ENCODE results near the gene IL1RAPL2. TPM values are rescaled to one million over a fixed set of nuclear protein-coding genes. Genes with fewer than 3 reads are reported as not detected.

IL1RAPL2 gene
- total RNA-seq, 1 experiment from 2014 or later: 1.6 TPM

DNA sequence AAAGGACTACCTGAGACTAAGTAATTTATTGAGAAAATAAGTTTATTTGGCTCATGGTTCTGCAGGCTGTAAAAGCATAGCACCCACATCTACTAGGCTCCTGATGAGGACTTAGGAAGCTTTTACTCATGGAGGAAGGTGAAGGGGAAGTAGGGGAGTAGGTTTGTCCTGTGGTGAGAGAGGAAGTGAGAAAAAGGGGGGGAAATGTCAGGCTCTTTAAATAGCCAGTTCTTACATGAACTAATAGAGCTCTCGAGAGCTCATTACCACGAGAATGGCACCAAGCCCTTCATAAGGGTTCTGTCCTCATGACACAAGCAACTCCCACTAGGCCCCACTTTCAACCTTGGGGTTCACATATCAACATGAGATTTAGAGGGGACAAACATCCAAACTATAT is 1130.9 kb downstream of the IL1RAPL2 start:
- Histone ChIP-seq H3K27me3 (ENCODE audit: insufficient read depth, low read depth) (no peaks in the 10 kb centered on the region), H3K36me3 (ENCODE audit: low read depth) (no peaks in the 10 kb centered on the region), H3K79me2 (ENCODE audit: low read depth) (no peaks in the 10 kb centered on the region), H3K4me1 (replicated peaks; ENCODE audit: insufficient read depth) (peaks cover 53% of the 10 kb centered on the region), H3K4me2 (no peak overlapping the region), H4K20me1 (ENCODE audit: insufficient read depth) (no peaks in the 10 kb centered on the region), H3K4me3 (no peak overlapping the region), H3F3A (ENCODE audit: insufficient read depth, low read depth) (peaks cover 4% of the 10 kb centered on the region), H3K9me3 (ENCODE audit: insufficient read depth, low read depth) (no peaks in the 10 kb centered on the region), H3K9me2 (ENCODE audit: insufficient read depth) (no peaks in the 10 kb centered on the region), H2AFZ (no peak overlapping the region), H3K27ac (no peak overlapping the region)
- ChIA-PET POLR2A (ENCODE audit: unreplicated experiment) (no interaction called here), CTCF (no interaction called here)
- no peak for DNase-seq
- intact Hi-C loops (cut with micrococcal nuclease; ENCODE audit: unreplicated experiment): loop anchor here (5.0 kb wide), 1 partner anchor 135 kb away; no protein-coding TSS in a partner anchor
- no TSS peak for BruUV-seq (replicated peaks)
- TF ChIP-seq, protein P1, sequence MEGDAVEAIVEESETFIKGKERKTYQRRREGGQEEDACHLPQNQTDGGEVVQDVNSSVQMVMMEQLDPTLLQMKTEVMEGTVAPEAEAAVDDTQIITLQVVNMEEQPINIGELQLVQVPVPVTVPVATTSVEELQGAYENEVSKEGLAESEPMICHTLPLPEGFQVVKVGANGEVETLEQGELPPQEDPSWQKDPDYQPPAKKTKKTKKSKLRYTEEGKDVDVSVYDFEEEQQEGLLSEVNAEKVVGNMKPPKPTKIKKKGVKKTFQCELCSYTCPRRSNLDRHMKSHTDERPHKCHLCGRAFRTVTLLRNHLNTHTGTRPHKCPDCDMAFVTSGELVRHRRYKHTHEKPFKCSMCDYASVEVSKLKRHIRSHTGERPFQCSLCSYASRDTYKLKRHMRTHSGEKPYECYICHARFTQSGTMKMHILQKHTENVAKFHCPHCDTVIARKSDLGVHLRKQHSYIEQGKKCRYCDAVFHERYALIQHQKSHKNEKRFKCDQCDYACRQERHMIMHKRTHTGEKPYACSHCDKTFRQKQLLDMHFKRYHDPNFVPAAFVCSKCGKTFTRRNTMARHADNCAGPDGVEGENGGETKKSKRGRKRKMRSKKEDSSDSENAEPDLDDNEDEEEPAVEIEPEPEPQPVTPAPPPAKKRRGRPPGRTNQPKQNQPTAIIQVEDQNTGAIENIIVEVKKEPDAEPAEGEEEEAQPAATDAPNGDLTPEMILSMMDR (conservative IDR thresholded peaks at IDR 0.05): no peak
- no peak for TF ChIP-seq EZH2 (IDR thresholded peaks at IDR 0.05; ENCODE audit: low read depth)

DNA sequence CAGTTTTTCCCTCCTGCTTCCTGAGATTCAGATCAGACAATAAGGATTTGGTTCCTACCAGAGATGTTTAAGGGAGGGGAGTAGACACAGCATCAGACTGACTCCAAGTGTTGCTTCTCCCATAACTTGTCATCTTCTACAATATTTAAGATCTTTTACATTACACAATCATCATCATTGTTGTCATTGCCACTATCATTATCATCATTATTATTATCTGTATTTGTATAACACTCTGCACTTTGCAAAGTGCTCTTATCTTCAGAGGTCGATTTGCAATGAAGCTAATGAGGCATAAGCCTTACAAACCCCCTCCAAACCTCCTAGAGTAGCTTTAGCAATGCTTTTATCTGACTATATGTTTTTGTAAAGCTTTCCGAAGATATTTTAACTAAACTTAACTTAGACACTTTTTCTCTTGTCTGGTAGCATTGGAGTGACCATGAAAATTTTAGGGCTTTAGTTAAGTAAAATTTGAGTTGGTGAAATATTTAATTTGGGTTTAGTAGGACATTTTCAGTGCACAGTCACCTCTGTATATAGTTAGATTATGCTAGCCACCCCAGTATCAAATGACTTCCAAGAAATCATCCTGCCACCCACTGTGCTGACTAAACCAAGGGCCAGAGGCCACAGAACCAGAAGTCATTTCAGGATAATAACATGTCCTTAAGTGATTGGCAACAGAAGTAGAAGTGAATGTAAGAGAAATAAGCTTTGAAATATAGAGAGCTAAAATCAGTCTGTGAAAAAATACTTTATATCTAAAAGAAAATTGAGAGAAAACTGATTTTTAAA is 1132.2 kb downstream of the IL1RAPL2 start:
- Histone ChIP-seq H4K20me1 (ENCODE audit: insufficient read depth) (no peaks in the 10 kb centered on the region), H3K4me3 (no peak overlapping the region), H3F3A (ENCODE audit: insufficient read depth, low read depth) (peaks cover 4% of the 10 kb centered on the region), H3K79me2 (ENCODE audit: low read depth) (no peaks in the 10 kb centered on the region), H2AFZ (no peak overlapping the region), H3K4me1 (replicated peaks; ENCODE audit: insufficient read depth) (peaks cover 59% of the 10 kb centered on the region), H3K27me3 (ENCODE audit: insufficient read depth, low read depth) (no peaks in the 10 kb centered on the region), H3K4me2 (peak overlapping the region; percentile 16; the same call in 1 of the 2 replicates), H3K27ac (no peak overlapping the region), H3K9me2 (ENCODE audit: insufficient read depth) (no peaks in the 10 kb centered on the region), H3K9me3 (ENCODE audit: insufficient read depth, low read depth) (no peaks in the 10 kb centered on the region), H3K36me3 (ENCODE audit: low read depth) (no peaks in the 10 kb centered on the region)
- CTCF ChIA-PET: no interaction called here
- DNase-seq: peak; percentile 12 to 54
- intact Hi-C loops (cut with micrococcal nuclease; ENCODE audit: unreplicated experiment): loop anchor here (5.0 kb wide), 1 partner anchor 136 kb away; no protein-coding TSS in a partner anchor
- TF ChIP-seq EZH2 (IDR thresholded peaks at IDR 0.05; ENCODE audit: low read depth): no peak
- TF ChIP-seq, protein P1 (conservative IDR thresholded peaks at IDR 0.05): no peak
- no TSS peak for BruUV-seq (replicated peaks)
- POLR2A ChIA-PET (ENCODE audit: unreplicated experiment): no interaction called here

DNA sequence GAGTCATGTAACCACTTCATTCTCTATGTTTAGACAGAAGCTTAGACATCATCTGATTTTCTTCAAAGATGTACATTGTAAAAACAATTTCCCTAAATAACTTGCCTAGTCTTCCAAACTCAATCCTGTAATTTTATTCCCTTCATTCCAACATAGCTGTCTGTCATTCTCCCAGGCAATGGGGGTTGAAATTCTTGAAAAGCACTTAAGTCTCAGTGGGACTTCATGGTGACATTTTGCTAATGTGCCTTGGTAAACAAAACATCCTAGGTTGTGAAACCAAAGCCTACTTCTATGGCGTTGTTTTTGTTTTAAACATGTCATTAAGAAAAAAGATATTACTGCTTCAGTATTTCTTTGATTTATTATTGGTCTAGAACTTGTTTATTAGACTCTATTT is 1134.3 kb downstream of the IL1RAPL2 start:
- Histone ChIP-seq H3K9me2 (ENCODE audit: insufficient read depth) (no peaks in the 10 kb centered on the region), H3K27me3 (ENCODE audit: insufficient read depth, low read depth) (no peaks in the 10 kb centered on the region), H3K4me3 (no peak overlapping the region), H3K9me3 (ENCODE audit: insufficient read depth, low read depth) (no peaks in the 10 kb centered on the region), H3F3A (ENCODE audit: insufficient read depth, low read depth) (peaks cover 4% of the 10 kb centered on the region), H3K4me2 (no peak overlapping the region), H3K36me3 (ENCODE audit: low read depth) (no peaks in the 10 kb centered on the region), H3K4me1 (replicated peaks; ENCODE audit: insufficient read depth) (peaks cover 51% of the 10 kb centered on the region), H4K20me1 (ENCODE audit: insufficient read depth) (no peaks in the 10 kb centered on the region), H2AFZ (no peak overlapping the region), H3K79me2 (ENCODE audit: low read depth) (no peaks in the 10 kb centered on the region), H3K27ac (no peak overlapping the region)
- ChIA-PET POLR2A (ENCODE audit: unreplicated experiment) (no interaction called here), CTCF (no interaction called here)
- intact Hi-C loops (cut with micrococcal nuclease; ENCODE audit: unreplicated experiment): loop anchor here (2.0 to 10.0 kb wide), 3 partner anchors 54 to 510 kb away; no protein-coding TSS in a partner anchor
- no peak for DNase-seq
- no TSS peak for BruUV-seq (replicated peaks)
- TF ChIP-seq, protein P1 (conservative IDR thresholded peaks at IDR 0.05): no peak
- no peak for TF ChIP-seq EZH2 (IDR thresholded peaks at IDR 0.05; ENCODE audit: low read depth)

Data from PC-9 (cell line).